Stimulated activated CD4-positive, alpha-beta T cell treated with anti-CD3 and anti-CD28 coated beads, Interleukin-4, amount 100 ng/mL, for 1 hour (primary cell): ENCODE data around the gene WLS.
"Not testable (repeated sequence)": the region's sequence is repeated elsewhere in the genome, so short reads cannot be mapped to it uniquely, and the experiment has no call there.

Experiments used
- DNase-seq: peaks from one replicate; pipeline ENCODE4 v3.0.0-alpha.2; 2020

WLS gene

GRCh38 chr1:68197891-68198290 is 34.4 kb downstream of the WLS start:
- DNase-seq = no peak

DNA sequence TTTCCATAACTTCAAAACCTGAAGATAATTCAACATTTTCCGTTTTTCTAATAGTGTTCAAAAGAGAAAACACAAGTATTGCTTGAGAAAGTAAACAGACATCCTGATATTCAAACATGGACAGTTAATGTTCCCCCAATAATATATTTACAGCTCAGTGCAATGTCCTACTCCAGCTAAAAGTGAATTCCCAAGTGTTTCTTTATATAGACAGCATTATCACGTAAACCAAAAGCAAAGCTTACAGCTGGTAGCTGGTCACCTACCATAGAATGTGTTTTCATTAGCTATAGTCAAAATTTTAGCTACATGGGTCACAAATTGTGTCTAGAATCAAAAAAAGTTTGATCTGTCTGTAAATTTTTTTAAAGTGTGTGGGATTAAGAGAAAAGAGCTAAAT is 34.9 kb downstream of the WLS start:
- DNase-seq = no peak

- no peak for DNase-seq
Observed at GRCh38 chr1:68196676-68197075, 35.6 kb downstream of the WLS start.

GRCh38 chr1:68191717-68192116 is 40.6 kb downstream of the WLS start:
- no peak for DNase-seq

GRCh38 chr1:68188644-68189340 is 43.5 kb downstream of the WLS start:
- DNase-seq = no peak

- DNase-seq = no peak
Observed at GRCh38 chr1:68188060-68188538, 44.2 kb downstream of the WLS start.

DNA sequence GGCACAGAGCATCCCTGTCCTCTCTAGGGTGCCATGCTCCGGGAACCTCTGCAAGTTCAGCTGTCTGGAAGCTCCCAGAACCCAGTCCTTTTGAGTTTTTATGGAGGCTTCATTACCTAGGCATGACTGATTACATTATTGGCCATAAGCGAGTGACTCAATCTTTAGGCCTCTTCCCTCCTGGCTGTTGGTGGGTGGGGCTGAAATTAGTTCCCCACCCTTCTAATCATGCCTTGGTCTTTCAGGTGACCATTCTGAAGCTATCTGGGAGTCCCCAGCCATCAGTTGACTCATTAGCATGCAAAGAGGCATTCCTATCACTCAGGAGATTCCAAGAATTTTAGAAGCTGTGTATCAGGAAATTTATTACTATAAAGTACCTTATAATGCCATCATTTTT is 46.6 kb downstream of the WLS start:
- no peak for DNase-seq

GRCh38 chr1:68183895-68184294 is 48.4 kb downstream of the WLS start:
- DNase-seq = no peak

- no peak for DNase-seq
Observed at GRCh38 chr1:68181165-68181556, 51.2 kb downstream of the WLS start.

- no peak for DNase-seq
Observed at GRCh38 chr1:68180441-68181164, 51.7 kb downstream of the WLS start.

GRCh38 chr1:68178821-68179490 is 53.4 kb downstream of the WLS start:
- no peak for DNase-seq

GRCh38 chr1:68175621-68176398 is 56.5 kb downstream of the WLS start:
- DNase-seq = no peak

DNA sequence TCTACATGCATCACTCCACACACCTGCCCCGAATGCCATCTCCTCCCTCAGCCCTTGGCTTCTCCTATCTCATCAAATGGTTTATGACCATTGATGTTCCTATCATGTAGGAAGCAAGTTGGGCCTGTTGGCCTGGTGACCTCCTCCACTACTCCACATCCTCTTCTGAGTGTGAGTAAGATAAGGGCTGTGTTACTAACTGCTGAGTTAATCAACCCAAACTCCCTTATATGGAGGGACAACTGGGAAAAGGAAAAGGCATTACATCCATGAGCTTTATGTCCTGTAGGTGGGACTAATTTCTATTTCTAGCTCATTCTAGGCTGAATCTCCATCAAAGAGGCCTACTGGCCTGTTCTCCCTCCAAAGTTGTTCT is 57.6 kb downstream of the WLS start:
- DNase-seq = no peak

DNA sequence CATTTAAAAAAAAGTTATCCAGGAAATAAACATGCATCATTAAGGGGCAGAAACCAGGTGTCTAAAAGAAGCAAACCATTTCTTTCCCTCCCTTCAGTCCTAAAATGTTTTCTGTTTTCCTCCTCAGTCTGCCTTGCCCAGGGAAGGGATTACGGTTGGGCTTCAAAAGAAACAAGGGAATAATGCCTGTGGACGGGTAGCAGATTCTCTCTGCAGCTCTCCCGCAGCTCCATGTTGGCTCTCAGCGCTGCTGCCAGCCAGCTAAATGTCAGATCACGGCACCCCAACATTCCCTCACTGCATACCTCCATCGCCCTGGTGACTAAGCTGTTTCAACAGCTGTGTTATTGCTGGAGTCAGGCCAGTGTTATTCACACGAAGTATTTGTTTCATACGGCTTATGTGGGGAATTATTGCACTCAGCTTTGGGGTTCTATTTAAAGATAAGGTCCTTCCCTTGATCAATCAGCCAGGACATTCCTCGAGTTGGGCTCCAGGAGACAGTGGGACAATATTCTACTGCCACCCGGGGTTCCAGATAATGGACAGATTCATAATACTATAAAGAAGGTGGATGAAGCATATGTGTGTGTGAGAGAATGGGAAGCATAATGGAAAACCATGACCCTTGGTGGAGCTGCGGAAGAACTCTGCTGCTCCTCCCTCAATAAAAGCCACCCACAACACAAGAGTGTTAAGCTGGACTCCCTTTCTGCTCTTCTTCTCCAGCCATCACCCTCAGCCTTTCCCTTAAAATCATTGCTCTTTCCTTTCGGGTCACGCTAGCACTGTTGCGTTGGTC is 58.2 kb downstream of the WLS start:
- DNase-seq = no peak

- DNase-seq = no peak
Observed at GRCh38 chr1:68173283-68173935, 58.9 kb downstream of the WLS start.

DNA sequence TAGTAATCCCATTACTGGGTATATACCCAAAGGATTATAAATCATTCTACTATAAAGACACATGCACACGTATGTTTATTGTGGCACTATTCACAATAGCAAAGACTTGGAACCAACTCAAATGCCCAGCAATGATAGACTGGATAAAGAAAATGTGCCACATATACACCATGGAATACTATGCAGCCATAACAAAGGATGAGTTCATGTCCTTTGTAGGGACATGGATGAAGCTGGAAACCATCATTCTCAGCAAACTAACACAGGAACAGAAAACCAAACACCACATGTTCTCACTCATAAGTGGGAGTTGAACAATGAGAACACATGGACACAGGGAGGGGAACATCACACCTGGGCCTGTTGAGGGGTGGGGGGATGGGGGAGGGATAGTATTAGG is 60.5 kb downstream of the WLS start:
- DNase-seq = not testable (repeated sequence)

DNA sequence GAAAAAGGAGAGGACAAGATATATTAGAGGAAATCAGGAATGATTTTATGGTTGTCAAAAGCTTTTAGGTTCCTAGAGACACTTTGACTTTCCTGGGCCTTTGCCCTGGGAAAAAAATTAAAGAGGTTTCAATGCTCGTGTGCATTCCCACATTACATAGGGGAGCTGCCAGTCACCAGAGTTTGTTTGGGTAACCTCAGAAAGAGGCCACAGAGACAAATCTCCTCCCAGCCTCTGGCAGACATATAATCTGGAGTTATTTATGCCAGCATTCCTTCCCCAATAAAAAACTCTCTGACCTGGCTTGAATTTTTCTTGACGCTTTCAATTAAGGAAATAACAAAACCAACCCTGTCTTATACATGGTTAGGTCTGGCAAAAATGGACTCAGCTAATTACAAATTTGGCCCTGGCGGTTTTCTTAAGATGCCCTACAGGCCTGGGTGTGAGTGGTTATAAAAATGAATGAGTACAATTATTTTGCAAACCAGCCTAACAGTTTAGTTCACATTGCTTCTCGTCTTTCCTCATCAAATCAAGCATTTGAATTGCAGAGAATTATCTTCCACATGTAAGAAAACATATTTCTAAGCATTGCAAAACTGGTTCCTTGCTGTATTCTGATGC is 63.7 kb downstream of the WLS start:
- no peak for DNase-seq

GRCh38 chr1:68167211-68167610 is 65.1 kb downstream of the WLS start:
- DNase-seq = no peak

DNA sequence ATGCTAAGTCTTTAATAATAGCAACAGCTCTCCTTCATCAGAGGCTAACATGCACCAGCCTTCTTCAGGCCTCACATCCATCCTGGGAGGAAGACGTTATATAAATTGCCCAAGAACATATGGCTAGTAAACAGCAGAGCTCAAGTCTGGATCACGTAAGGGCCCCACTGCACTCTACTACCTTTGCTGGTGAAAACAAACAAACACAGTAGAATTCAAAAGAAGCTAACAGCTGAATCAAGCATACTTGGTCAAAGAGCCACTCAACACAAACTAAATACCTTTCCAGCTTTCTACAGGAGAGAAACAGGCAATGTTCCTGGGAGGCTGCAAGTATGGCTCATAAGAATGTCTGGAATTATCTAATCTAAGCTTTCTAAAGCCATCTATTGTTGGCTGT is 66.0 kb downstream of the WLS start:
- no peak for DNase-seq

- no peak for DNase-seq
Observed at GRCh38 chr1:68165665-68166064, 66.7 kb downstream of the WLS start.

- DNase-seq = no peak
Observed at GRCh38 chr1:68164918-68165317, 67.4 kb downstream of the WLS start.
